Transverse colon (tissue), 4 donors: ENCODE measurements around the gene PHACTR3. TPM values are rescaled to one million over a fixed set of nuclear protein-coding genes. Genes with fewer than 3 reads are reported as not detected.

Experiments used
- DNase-seq: peaks from one replicate; pipeline ENCODE4 v3.0.0-alpha.2; 2019
- H3K27ac ChIP-seq, 4 donors: fragments of 200-600 bp; sonication (generic); 2 replicates each; pipeline ENCODE4 v1.5.1; 2016 to 2018; ENCODE audit warnings: inconsistent platforms in 4 of 4
- H3K27me3 ChIP-seq: fragments of 200-600 bp; sonication (generic); 2 replicates; pipeline ENCODE4 v1.5.1; 2017; ENCODE audit warnings: inconsistent platforms
- H3K36me3 ChIP-seq, 4 donors: fragments of 200-600 bp; sonication (generic); 2 replicates each; pipeline ENCODE4 v1.5.1; 2017 to 2019; ENCODE audit warnings: inconsistent platforms in 4 of 4
- H3K4me1 ChIP-seq, 4 donors: fragments of 200-600 bp; sonication (generic); 2 replicates each; pipeline ENCODE4 v1.5.1; 2017 to 2020; ENCODE audit warnings: inconsistent platforms in 4 of 4
- H3K4me3 ChIP-seq, 4 donors: fragments of 200-600 bp; sonication (generic); 1 replicate in 1 of 4; 2 replicates in 3 of 4; pipeline versions ENCODE4 v1.5.1 to v1.6.1; 2017 to 2019; ENCODE audit warnings: inconsistent platforms in 4 of 4
- H3K9me3 ChIP-seq, 2 donors: fragments of 200-600 bp; sonication (generic); 2 replicates each; pipeline ENCODE4 v1.5.1; 2017 to 2019; ENCODE audit warnings: inconsistent platforms in 2 of 2
- CTCF ChIP-seq, 5 experiments: fragments of 200-600 bp in 3 of 5; fragments of 450-650 bp in 2 of 5; sonication (generic) in 3 of 5; IDR thresholded peaks; 1 replicate in 2 of 5; 2 replicates in 3 of 5; pipeline ENCODE4 v1.5.1; 2016 to 2017; ENCODE audit warnings: antibody characterized with exemption in 5 of 5, inconsistent platforms in 3 of 5, mild to moderate bottlenecking in 2 of 5, moderate library complexity in 1 of 5
- EP300 ChIP-seq: sonication (generic); formaldehyde crosslinking; IDR thresholded peaks from one replicate; pipeline ENCODE4 v1.6.1; 2017; ENCODE audit warnings: antibody characterized with exemption, low read depth
- POLR2A ChIP-seq: fragments of 450-650 bp; IDR thresholded peaks from one replicate; pipeline ENCODE4 v1.6.1; 2016; ENCODE audit warnings: antibody characterized with exemption, mild to moderate bottlenecking, moderate library complexity
- POLR2AphosphoS5 ChIP-seq, 3 donors: sonication (generic); formaldehyde crosslinking; IDR thresholded peaks; one replicate each; pipeline ENCODE4 v1.6.1; 2016; ENCODE audit warnings: antibody characterized with exemption in 3 of 3
- WGBS, 2 donors: methylation state at CpG; one replicate each; pipeline ENCODE4 v1.1.5; 2018; ENCODE audit warnings: low coverage in 1 of 2; 5-methylcytosine and 5-hydroxymethylcytosine counted together
- in situ Hi-C, 4 donors: fragments of 200-750 bp; cut with MboI; loops; one replicate each; pipeline versions ENCODE4 v1.15.0 to v1.15.1; 2017; ENCODE audit warnings: low sequenced_read_pairs in 3 of 4, low pct_ligation_motif_present in 1 of 4, low pct_unique_long_range_greater_than_20kb in 1 of 4
- intact Hi-C: fragments of 100-400 bp; cut with DNase I; formaldehyde crosslinking; loops from one replicate; pipeline ENCODE4 v1.15.1; 2023; ENCODE audit warnings: low total_unique reads
- total RNA-seq, 4 donors: library from RNA; depleted of rRNA; stranded (reverse); fragments of >200 nt; gene quantifications; one replicate each; pipeline ENCODE4 v1.1.0, GENCODE V29; 2016

Gene PHACTR3
- total RNA-seq, 4 donors from 2014 or later = 1.6 to 7.1 (median 5.6) TPM

- no peak for DNase-seq
- Histone ChIP-seq H3K27me3 (no peaks in the 10 kb centered on the region), H3K4me1 (no peaks in the 10 kb centered on the region), H3K9me3 (no peaks in the 10 kb centered on the region), H3K4me3 (no peak overlapping the region), H3K27ac (no peak overlapping the region), H3K36me3 (no peaks in the 10 kb centered on the region)
- intact Hi-C loops (no loop called here), in situ Hi-C loops (no loop called here)
- WGBS, 2 donors = 77 to 78% methylated on average over 3 to 10 of the region's 10 CpGs
- TF ChIP-seq POLR2AphosphoS5 (IDR thresholded peaks at IDR 0.05) = no peak
- no peak for TF ChIP-seq EP300
- no peak for TF ChIP-seq POLR2A
- TF ChIP-seq CTCF (IDR thresholded peaks at IDR 0.05) = no peak
Observed at GRCh38 chr20:59682603-59683002, 78.3 kb downstream of the PHACTR3 start.

- Histone ChIP-seq H3K4me3 (no peak overlapping the region), H3K27me3 (no peaks in the 10 kb centered on the region), H3K4me1 (no peaks in the 10 kb centered on the region), H3K9me3 (no peaks in the 10 kb centered on the region), H3K36me3 (no peaks in the 10 kb centered on the region), H3K27ac (no peak overlapping the region)
- intact Hi-C loops (no loop called here), in situ Hi-C loops (no loop called here)
- 89 to 90% methylated on average over 6 to 7 of the region's 7 CpGs for WGBS, 2 donors
- no peak for DNase-seq
- TF ChIP-seq CTCF (IDR thresholded peaks at IDR 0.05) (no peak), POLR2AphosphoS5 (IDR thresholded peaks at IDR 0.05) (no peak), POLR2A (no peak), EP300 (no peak)
Observed at GRCh38 chr20:59683181-59683580, 78.8 kb downstream of the PHACTR3 start.

- in situ Hi-C loops = no loop called here
- 89% methylated on average over 9 of the region's 9 CpGs; no CpG with 5 or more reads in 1 of the 2 donors for WGBS, 2 donors
- no peaks in the 10 kb centered on the region for H3K27me3 ChIP-seq
Observed at GRCh38 chr20:59684685-59685242, 80.4 kb downstream of the PHACTR3 start.

More at GRCh38 chr20:59684685-59685242, 80.4 kb downstream of the PHACTR3 start:
- no peaks in the 10 kb centered on the region for H3K36me3 ChIP-seq
- H3K9me3 ChIP-seq = no peaks in the 10 kb centered on the region
- H3K4me3 ChIP-seq = no peak overlapping the region
- no peak for DNase-seq
- no peak overlapping the region for H3K27ac ChIP-seq
- no peak for TF ChIP-seq CTCF (IDR thresholded peaks at IDR 0.05)
- no peak for TF ChIP-seq EP300
- no peak for TF ChIP-seq POLR2A
- TF ChIP-seq POLR2AphosphoS5 (IDR thresholded peaks at IDR 0.05) = no peak
- no peaks in the 10 kb centered on the region for H3K4me1 ChIP-seq
- intact Hi-C loops = no loop called here
